Peyer's patch (tissue), 4 donors: Measurements from ENCODE around the gene PRDM12.

ENCODE experiments used
- CTCF ChIP-seq, 6 experiments: fragments of 450-650 bp in 4 of 6; fragments of 200-600 bp in 2 of 6; sonication (generic) in 1 of 6; IDR thresholded peaks; one replicate each; pipeline ENCODE4 v1.5.1; 2017 to 2019; ENCODE audit warnings: antibody characterized with exemption in 6 of 6, mild to moderate bottlenecking in 3 of 6, moderate library complexity in 1 of 6
- POLR2A ChIP-seq, 2 donors: fragments of 450-650 bp; IDR thresholded peaks; one replicate each; pipeline ENCODE4 v1.5.1; 2017; ENCODE audit warnings: antibody characterized with exemption in 2 of 2, mild to moderate bottlenecking in 2 of 2, moderate library complexity in 2 of 2

DNA sequence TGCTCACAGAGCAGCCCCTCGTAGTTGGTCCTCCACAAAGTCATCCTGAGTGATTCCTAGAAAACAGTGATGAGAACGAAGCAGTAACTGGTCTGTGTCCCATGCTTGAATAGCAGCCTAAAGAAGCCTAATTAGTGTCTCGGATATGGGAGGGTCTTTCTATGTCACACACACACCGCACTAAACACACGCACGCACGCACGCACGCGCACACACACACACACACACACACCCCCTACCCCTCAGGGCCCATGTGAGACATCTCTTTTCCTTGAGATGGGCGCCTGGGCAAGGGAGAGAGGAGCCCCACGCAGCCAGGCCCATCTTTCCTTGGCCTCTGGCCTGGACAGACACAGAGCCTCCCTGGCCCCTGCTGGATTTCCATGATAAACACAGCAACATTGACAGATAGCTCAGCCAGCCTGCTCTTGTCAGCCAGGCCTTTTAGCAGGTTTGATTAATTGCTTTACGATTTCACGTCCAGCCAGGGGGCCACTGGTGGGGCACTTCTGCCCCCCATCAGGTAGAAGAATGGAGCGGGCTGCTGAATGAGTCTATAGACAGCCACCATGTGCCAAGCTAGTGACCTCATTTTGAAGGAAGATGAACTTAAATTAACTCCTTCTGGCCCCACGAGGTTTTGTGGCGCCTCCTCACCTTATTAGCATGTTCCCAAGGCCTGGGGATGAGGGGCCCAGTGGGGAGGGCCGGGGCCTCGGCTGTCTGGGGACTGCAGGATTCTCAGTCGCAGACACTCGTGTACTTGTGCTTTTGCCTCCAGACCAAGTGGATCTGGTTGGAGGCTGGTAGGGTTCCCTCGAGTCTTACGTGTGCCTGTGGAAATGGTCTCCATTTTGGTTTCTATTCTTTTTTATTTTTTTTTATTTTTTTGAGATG lies 36.2 kb upstream of the PRDM12 start:
- TF ChIP-seq CTCF (IDR thresholded peaks at IDR 0.05) = no peak
- no peak for TF ChIP-seq POLR2A (IDR thresholded peaks at IDR 0.05)
